HG03442 (cell line): ENCODE measurements around the gene FEM1C.
"Not testable (repeated sequence)": the region's sequence is repeated elsewhere in the genome, so short reads cannot be mapped to it uniquely, and the experiment has no call there.

ENCODE experiments used
- ATAC-seq: cut with Tn5 transposase; IDR thresholded peaks from one replicate; pipeline ENCODE4 v1.9.1; 2021; ENCODE audit warnings: mild to moderate bottlenecking, moderate library complexity; ENCODE audit not compliant: unreplicated experiment

Gene FEM1C

DNA sequence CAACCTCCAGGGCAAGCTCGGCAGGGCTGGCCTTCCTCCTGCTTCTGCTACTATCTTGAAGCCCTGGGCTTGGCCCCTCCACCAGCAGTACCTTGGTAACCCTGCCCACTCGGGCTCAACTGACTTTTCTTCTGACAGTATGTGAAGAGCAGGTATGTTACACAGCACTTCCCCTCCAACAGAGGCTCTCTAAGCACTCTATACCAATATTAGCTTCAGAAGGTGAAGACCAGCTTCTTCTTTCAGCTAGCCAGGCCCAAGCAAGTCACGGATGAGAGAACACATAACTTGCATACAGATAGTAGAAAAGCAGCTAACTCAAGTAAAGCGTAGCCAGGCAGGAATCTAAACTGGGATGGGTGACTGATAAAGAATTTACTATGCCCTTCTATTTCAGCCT is 64.3 kb downstream of the FEM1C start:
- no peak for ATAC-seq

DNA sequence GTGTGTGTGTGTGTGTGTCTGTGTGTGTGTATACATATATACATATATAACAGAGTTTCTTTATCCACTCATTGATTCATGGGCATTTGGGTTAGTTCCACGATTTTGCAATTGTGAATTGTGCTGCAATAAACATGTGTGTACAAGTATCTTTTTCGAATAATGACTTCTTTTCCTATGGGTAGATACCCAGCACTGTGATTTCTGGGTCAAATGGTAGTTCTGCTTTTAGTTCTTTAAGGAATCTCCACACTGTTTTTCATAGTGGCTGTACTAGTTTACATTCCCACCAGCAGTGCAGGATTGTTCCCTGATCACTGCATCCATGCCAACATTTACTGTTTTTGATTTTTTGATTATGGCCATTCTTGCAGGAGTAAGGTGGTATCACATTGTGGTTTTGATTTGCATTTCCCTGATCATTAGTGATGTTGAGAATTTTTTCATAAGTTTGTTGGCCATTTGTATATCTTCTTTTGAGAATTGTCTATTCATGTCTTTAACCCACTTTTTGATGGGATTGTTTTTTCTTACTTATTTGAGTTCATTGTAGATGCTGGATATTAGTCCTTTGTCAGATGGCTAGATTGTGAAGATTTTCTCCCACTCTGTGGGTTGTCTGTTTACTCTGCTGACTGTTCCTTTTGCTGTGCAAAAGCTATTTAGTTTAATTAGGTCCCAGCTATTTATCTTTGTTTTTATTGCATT is 65.3 kb downstream of the FEM1C start:
- ATAC-seq, result not testable (repeated sequence)

DNA sequence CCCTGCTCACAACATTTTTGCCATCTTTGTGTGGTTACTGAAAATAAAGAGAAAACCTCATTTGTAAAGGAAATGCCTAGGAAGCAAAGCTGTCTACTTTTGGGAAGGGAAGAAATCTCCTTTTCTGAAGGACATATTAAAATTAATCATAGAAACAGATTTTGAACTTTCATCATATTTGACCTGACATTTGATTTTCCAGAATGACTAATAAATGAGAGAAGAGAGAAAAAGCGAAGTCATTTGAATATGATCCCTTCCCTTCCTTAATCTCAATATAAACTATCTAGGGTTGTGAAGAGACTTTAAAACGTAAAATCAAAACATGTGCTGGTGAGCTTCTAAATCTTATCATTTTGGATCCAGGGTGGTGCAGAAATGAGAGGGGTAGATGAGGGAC is 66.3 kb downstream of the FEM1C start:
- no peak for ATAC-seq

DNA sequence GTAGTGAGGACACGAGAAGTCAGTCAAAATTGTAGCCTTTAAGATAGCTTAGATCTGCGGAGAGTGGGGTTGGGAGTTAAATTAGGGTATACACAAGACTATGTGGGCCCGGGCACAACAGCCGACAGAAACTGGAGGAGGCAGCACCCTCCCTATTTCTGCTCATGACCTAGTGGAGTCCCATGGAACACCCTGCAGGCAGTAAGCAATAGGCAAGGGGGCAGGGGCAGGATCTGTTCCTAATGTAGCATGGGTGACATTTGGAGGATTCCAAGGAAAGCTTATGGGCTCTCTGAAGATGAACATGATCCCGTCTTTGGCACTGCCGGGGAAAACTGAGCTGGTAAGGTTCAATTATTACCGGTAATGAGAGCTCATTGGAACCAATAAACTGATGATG is 67.0 kb downstream of the FEM1C start:
- ATAC-seq, result no peak

DNA sequence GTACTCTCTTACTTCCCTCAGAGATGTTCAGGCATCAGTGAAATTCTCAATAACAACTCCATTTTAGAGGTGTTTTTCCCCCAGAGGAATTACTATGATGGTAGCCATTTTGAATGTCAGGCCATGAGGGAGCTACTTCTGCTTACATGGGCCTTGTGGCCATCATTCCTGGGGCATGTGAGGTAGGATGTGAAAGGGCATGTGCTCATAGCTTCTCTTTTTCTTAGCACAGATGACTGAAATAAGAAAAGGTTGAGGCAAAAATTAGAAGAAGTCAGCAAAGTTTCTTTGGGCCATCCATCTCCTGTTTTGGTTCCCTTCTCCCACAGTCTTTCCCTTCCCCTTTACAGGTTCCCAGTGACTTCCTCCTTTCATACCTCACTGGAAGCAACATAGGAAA is 68.8 kb downstream of the FEM1C start:
- no peak for ATAC-seq

DNA sequence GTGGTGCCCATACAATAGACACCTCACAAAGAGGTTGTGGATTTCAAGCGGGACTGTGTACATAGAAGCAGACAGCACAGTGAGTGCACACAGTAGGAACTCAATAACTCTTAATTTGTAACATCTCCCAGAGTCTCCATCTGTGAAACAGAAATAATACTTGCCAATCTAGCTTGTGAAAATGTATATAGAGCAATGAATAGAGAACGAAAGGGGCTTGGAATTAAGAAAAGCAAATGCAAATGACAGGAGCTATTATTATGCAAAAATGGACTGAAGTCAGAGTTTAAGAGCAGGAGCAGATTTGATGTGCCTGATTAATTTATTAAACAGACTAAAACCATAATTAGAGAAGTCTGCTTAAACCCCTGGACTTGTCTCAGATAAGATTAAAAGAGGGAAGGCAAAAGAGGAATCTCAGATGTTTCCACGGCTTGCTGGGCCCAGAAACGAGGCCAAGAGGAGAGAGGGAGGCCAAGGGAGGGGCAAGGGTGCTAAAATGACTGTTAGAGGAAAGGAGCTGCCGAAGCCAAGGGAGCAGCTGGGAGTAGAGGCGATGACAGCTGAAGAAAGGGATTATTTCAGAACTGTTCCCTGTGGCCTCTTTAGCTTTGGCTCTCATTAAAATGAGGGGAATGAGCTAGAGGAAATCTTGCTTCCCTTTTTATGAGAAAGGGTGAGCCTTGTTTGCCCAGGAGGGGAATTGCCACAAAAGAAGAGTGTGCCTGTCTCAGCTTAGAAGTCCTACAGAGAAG is 72.1 kb downstream of the FEM1C start:
- ATAC-seq, result no peak

DNA sequence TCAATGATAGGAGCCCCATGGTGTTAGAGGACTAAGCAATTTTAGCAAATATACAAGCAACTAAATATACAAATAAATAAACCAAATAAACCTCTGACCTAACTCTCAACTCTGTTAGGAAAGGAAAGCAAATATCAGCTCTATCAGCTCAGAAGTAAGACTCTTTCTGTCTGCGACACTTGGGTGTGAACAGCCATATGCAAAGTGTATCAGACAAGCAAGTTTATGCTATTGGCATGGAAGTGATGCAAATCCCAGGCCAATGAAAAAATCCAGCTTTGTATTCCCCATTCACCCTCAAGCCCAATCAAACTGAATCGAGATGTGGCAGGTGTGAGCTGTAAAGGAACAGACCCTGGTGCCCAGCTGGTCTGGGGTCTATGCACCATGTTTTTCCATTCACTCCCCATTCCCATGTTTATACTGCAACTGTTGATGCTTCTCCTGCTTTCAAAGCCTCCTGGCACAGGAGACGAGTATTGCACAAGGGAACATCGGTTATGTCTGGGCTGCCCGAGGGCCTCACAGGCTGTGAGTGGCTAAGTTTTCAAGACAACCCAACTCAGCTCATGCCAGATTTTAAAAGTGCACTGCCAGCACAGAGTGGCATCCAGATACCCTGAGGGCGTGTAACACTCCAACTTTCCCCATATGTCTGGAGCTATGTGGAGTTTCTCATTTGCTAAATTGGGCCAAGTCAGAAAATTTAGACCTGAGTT is 73.1 kb downstream of the FEM1C start:
- ATAC-seq, result no peak

DNA sequence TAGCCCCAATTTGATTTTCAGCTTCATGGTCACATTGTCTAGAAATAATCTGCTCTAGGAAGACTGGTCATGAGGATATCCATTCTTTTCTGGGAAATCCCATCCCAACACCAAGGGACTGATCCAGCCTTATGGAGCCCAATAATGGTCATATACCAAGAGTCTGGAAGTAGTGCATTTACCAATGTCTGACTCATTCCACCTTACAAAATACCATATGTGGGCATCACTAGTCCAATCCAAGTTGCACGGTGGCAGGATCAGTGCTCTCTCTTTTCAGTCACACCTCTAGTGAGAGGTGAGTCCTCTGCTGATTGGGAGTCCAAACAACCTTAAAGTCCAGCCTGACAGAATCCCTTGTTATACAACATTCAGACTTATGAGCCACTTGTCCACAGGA is 73.7 kb downstream of the FEM1C start:
- no peak for ATAC-seq
